Activated gamma-delta T cell treated with anti-CD3 and anti-CD28 coated beads, Interleukin-2, amount 50 U/mL, for 16 hours (primary cell): ENCODE measurements around the gene CADM1.

ENCODE experiments used
- DNase-seq: peaks from one replicate; pipeline ENCODE4 v3.0.0-alpha.2; 2020; ENCODE audit warnings: low read depth

Gene CADM1

DNA sequence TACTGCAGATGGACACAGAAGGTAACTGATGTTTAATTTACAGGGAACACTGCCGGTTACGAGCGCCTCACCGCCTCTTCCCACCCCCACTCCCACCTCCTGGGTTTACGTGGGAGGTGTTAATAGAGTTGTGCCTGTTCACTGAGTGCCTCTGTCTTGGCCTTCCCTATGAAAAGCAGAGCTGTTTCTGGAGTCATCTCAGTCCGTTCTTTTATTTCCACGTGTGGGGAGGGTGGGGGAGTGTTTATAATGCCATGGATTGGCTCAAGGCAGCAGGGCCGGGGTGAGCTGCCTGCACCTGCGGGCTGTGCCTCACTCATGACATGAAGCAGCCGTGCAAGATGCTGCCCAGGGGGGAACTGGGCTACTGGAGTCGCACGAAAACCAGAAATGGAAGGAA, 322.7 kb downstream of the CADM1 start:
- no peak for DNase-seq

GRCh38 chr11:115180272-115180671, 323.9 kb downstream of the CADM1 start:
- no peak for DNase-seq

GRCh38 chr11:115179636-115180035, 324.6 kb downstream of the CADM1 start:
- DNase-seq, result no peak

DNA sequence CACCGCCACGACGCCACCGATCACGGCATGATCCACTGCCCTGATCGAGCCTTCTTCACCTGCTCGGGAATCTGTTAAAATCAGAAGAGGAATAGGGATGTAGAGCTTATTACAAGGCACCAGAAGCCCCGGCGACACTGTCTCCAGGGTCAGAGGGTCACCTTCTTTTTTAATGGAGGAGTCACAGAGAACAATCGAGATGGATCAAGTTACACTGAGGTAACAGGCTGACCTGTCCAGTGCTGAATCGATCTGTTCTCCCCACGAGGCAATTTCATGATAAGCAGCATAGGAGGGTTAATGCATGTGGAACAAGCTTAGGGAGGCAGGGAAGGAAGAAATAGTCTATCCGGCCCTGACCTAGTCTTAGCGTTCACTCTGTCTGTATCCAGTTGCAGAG, 325.5 kb downstream of the CADM1 start:
- no peak for DNase-seq

DNA sequence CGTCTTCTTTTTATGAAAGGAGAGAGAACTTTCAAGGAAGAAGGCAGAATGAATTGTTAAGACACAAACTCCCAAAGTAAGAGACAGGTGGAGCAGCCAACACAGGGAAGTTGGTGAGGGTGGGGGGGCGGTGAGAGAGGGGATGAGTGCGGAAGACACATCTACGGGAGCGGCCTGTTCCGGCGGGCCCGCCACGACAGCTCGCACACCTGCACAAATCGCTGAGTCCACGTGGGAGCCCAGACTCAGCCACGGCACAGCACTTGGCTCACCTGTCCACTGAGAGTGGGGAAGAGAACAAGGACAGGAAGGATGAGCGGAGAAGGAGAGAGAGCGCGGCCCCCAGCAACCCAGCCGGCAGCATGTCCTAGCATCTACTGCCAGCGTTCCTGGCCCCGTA, 331.1 kb downstream of the CADM1 start:
- DNase-seq, result no peak

DNA sequence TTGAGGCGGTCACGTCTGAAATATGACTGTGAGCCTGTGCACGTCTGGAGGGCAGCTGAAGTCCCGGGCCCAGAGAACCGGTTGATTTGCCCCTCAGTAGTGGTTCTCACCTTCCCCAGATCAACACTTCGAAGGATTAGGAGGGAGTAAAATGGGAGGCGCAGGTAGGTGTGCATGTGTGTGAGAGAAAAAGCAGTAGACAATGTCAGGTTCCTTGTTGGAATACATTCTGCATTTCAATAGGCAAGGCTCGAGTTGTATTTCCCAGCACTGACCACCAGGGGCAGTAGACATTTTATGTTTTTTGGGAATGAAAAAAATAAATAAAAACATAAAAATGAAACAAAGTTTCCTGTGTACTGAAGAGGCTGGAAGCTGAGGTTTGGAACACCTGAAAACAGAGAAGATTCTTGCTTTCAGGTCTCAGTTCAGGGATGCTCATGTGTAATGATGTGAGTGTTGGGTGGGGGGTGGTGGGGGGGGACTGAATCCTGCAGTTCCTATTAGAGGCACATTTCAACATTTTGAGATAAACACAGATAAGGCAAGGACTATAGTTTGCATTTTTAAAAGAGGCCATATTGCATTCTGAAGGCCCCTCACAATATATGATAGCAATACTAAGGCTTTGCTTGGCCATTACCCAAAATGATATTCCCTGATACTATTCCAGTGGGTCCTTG, 333.9 kb downstream of the CADM1 start:
- no peak for DNase-seq

GRCh38 chr11:115169251-115169650, 335.0 kb downstream of the CADM1 start:
- no peak for DNase-seq

DNA sequence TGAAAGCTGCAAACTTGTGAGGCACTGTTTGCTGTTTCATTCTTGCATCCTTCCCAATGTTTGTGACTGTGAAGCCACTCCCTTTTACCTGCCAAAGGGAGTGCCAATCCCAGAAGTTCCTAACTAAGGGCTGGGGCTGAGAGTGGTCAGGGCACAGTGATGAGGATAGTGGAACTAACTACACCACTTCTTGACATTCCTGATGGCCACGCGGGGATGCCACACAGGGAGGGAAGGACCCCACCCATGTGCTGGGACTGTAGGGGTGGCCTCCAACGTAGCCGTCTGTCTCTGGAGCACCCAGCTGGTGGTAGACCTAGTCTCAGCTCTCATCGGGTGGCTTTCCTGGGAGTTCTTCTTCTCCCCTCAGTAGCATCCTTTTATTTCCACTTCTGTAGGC, 335.5 kb downstream of the CADM1 start:
- no peak for DNase-seq

GRCh38 chr11:115168229-115168671, 336.0 kb downstream of the CADM1 start:
- no peak for DNase-seq

DNA sequence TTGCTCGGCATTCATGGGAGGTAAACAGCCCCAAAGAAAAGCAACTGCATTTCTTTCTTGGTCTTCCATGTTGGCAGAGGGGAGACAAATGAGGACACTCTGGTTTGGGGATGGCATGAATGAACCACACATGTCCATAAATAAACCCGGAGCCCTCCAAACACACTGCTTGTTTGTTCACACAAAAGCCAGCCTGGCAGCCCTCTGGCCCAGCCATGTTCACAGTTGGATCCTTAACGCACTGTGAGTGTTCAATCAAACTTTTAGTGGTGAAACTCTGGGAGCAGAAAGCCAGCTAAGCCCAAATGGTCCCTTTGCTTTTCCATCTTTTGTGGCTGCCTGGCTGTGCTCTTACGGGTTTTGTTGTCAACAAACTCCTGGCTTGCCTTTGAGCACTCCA, 336.8 kb downstream of the CADM1 start:
- DNase-seq, result no peak

DNA sequence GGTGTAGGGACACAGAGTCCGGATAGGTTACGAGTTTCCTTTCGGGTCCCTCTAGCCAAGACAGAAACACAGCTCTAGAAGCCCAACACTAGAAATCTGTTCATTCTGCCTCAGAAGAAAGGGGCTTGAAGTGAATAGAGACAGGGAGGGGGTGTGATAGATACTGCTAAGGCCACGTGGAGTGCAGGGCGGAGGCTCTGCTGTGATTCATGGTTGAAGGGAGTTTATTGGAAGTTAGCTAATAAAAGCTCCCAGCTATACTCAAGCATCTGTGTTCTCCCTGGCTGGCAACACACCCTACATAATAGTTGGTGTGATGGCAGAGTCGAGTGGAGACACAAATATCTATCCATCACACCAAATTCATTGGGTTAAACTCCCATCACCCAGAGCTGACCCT, 337.4 kb downstream of the CADM1 start:
- no peak for DNase-seq

- no peak for DNase-seq
These were observed 339.4 kb downstream of the CADM1 start for GRCh38 chr11:115164774-115165173.

DNA sequence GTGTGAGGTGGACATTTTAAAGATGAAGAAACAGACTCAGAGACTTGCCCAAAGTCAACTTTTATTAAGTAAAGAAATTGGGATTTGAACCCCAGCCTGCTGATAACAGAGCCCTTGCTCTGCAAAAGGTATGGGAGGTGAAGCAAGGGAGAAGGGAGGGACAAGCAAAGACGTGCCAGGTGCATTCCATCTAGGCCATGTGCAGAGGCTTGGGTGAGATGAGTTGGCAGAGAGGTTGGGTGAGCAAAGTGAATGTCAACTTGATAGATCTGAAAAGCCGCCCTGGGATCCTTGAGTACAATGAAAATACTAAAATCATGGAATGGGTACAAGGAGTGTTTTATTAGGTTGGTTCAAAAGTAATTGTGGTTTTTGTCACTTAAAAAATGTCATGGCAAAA, 341.3 kb downstream of the CADM1 start:
- no peak for DNase-seq

GRCh38 chr11:115161876-115162275, 342.3 kb downstream of the CADM1 start:
- no peak for DNase-seq

DNA sequence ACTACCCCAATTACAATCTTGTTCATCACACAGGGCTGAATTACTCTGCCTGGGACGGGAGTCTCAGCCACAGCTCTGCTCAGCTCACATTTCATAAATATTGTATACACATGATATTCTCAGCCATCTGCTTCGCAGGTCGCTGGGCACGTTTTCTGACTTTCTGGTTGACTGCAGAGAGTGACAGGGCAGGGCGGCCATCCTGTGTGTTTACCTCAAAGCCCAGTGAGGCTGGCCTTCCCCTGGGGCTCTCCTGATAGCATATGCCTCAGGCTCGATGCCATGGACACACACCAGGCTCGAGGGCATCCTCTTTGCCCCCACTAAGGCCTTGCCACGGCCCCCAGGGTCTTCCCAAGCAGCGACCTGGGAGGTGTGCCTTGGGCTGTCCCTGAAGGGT, 345.0 kb downstream of the CADM1 start:
- DNase-seq, result no peak

- DNase-seq, result no peak
These were observed 346.2 kb downstream of the CADM1 start for GRCh38 chr11:115158053-115158452.

- no peak for DNase-seq
These were observed 347.0 kb downstream of the CADM1 start for GRCh38 chr11:115157247-115157646.

DNA sequence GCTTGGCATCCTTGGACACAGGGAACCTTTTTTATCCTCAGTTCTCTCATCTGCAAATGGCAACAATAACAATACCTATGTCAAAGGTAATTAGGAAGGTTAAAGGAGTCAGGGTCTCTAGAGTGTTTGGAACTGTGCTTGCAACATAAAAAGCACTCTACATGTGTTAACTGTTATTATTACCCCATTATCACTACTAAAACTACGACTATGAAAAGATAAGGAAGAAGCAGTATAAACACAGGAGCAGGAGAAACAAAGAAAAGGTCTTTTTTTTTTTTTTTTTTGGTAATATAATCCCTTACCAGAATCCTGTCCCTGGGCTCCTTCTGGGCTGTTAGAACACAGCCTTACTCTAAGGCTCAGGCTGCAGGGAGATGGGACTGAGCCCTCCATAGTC, 348.2 kb downstream of the CADM1 start:
- DNase-seq, result no peak

- DNase-seq, result no peak
These were observed 348.9 kb downstream of the CADM1 start for GRCh38 chr11:115155320-115155719.

DNA sequence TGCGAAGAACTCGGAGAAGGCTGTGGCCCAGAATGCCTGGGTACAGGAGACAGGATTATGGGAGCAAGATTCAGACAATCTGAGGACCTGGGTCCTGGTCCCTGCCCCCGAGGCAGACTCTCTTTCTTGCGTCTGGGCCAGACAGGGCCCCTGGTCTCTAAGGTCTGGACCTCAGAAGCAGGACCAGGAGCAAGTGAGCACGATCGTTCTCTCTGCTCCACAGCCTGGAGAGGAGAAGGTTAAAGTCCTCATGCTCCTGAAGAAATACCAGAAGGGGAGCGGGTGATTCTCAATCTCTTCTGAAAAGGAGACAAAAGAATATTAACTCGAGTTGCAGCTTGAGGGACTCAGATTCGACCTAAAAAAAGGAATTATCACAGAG, 349.9 kb downstream of the CADM1 start:
- DNase-seq, result no peak

DNA sequence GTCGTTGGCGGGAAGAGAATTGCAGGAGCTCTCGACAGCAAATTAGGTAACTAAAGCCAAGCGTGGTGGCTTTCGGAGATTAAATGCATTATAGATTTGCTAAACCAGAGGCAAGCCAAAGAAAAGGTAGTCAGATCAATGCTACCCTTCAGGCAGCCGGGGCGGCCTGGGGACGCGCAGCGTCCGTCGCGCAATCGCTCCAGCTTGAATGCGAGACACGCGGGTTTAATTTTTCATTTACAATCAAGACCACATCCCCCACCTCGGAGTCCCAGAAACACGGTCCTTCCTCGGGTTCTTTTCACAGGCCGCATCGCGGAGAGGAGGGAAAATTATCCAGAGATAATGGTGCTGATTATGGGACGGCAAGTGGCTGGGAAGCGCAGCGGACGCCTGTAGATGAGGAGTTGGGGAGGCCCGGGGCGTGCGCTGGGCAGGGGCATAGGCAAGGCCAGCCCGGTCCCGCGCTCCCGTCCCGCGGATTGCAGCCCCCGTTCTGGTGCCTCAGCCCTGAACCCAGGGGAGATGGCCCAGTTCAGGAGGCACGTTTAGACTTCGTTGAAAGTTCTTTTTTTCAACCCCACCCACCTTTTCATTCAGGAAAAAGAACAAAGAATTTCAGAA, 350.4 kb downstream of the CADM1 start:
- DNase-seq, result no peak

GRCh38 chr11:115153135-115153534, 351.1 kb downstream of the CADM1 start:
- no peak for DNase-seq

DNA sequence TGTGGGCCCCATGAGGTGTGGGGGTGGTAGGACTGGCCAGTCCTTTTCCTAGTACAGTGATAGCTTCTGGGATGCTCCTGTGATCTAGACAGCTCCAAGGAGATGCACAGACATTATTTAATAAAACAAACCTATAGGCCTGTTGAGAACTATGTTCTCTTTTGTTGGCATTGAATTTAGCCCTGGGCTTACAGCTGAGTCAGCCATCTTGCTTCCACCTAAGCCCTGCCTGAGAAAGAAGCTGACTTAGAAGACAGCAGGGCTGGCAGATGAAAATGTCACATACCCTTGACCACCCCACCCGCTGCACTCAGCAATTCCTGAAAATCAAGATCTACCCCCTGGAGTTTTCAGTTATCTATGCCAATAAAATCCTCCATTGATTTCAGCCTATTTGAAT, 353.2 kb downstream of the CADM1 start:
- no peak for DNase-seq

DNA sequence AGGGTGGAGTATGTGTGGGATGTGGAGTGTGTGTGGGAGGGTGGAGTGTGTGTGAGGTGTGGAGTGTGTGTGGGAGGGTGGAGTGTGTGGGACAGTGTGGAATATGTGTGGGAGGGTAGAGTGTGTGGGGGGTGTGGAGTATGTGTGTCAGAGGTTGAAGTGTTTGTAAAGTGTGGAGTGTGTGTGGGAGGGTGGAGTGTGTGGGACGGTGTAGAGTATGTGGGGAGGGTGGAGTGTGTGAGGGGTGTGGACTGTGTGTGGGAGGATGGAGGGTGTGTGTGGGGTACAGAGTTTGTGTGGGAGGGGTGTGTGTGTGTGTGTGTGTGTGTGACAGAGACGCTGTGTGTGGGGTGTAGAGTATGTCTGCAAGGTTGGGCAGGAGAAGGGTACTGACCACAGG, 355.5 kb downstream of the CADM1 start:
- no peak for DNase-seq
